Neural progenitor cell (in vitro differentiated cells): ENCODE measurements around the gene TMEM119. TPM values are rescaled to one million over a fixed set of nuclear protein-coding genes. Genes with fewer than 3 reads are reported as not detected.
A peak's percentile ranks its signal among the peaks of the same experiment; 100 is the strongest.

Source experiments
- DNase-seq: peaks from one replicate; pipeline ENCODE4 v3.0.0-alpha.2; 2016; ENCODE audit warnings: low spot score
- H2AFZ ChIP-seq: fragments of 200-600 bp; sonication (generic); replicated peaks from 2 replicates; pipeline ENCODE4 v1.6.1; 2016; ENCODE audit warnings: antibody characterized with exemption
- H3F3A ChIP-seq: fragments of 200-600 bp; sonication (generic); 2 replicates; pipeline ENCODE4 v1.6.1; 2016; ENCODE audit warnings: antibody characterized with exemption, low read depth
- H3K27ac ChIP-seq: fragments of 200-600 bp; sonication (generic); 2 replicates; pipeline ENCODE4 v1.5.1; 2016; ENCODE audit warnings: mild to moderate bottlenecking
- H3K27me3 ChIP-seq: fragments of 200-600 bp; sonication (generic); 2 replicates; pipeline ENCODE4 v1.6.1; 2016; ENCODE audit warnings: mild to moderate bottlenecking, moderate library complexity
- H3K36me3 ChIP-seq: fragments of 200-600 bp; sonication (generic); 2 replicates; pipeline ENCODE4 v1.5.1; 2016
- H3K4me1 ChIP-seq: fragments of 200-600 bp; sonication (generic); 2 replicates; pipeline ENCODE4 v1.6.1; 2016; ENCODE audit warnings: mixed run types
- H3K4me2 ChIP-seq: fragments of 200-600 bp; sonication (generic); 2 replicates; pipeline ENCODE4 v1.6.1; 2016
- H3K4me3 ChIP-seq: fragments of 200-600 bp; sonication (generic); 2 replicates; pipeline ENCODE4 v1.5.1; 2016
- H3K79me2 ChIP-seq: fragments of 200-600 bp; sonication (generic); 2 replicates; pipeline ENCODE4 v1.6.1; 2016; ENCODE audit warnings: low read depth
- H3K9ac ChIP-seq: fragments of 200-600 bp; sonication (generic); 2 replicates; pipeline ENCODE4 v1.6.1; 2016
- H3K9me3 ChIP-seq: fragments of 200-600 bp; sonication (generic); 2 replicates; pipeline ENCODE4 v1.5.1; 2016; ENCODE audit warnings: low read depth
- H4K20me1 ChIP-seq: fragments of 200-600 bp; sonication (generic); 2 replicates; pipeline ENCODE4 v1.6.1; 2016; ENCODE audit warnings: low read depth
- H3K27ac Mint-ChIP-seq: 3 replicates; pipeline ENCODE4 v1.8.0; 2021; ENCODE audit warnings: mixed read lengths
- H3K27me3 Mint-ChIP-seq: 2 replicates; pipeline ENCODE4 v1.8.0; 2022; ENCODE audit warnings: low read depth, mild to moderate bottlenecking, inconsistent platforms, moderate library complexity, mixed read lengths; ENCODE audit not compliant: insufficient read depth
- H3K36me3 Mint-ChIP-seq: 3 replicates; pipeline ENCODE4 v1.8.0; 2021; ENCODE audit warnings: mixed read lengths
- H3K4me1 Mint-ChIP-seq: 3 replicates; pipeline ENCODE4 v1.8.0; 2021; ENCODE audit warnings: mixed read lengths
- H3K4me3 Mint-ChIP-seq: 3 replicates; pipeline ENCODE4 v1.8.0; 2021; ENCODE audit warnings: mild to moderate bottlenecking, moderate library complexity, mixed read lengths
- H3K9me3 Mint-ChIP-seq: 3 replicates; pipeline ENCODE4 v1.8.0; 2020; ENCODE audit warnings: mixed read lengths
- CTCF ChIP-seq: fragments of 200-600 bp; sonication (generic); IDR thresholded peaks from 2 replicates; pipeline ENCODE4 v1.5.1; 2017; ENCODE audit warnings: antibody characterized with exemption, mild to moderate bottlenecking
- EZH2 ChIP-seq: fragments of 200-600 bp; sonication (generic); IDR thresholded peaks from 2 replicates; pipeline ENCODE4 v1.6.1; 2017; ENCODE audit warnings: antibody characterized with exemption, mild to moderate bottlenecking, moderate library complexity
- EZH2phosphoT487 ChIP-seq: fragments of 200-600 bp; sonication (generic); IDR thresholded peaks from 2 replicates; pipeline ENCODE4 v1.6.1; 2017; ENCODE audit warnings: antibody characterized with exemption
- total RNA-seq: library from RNA; depleted of rRNA; stranded (reverse); fragments of >200 nt; gene quantifications from 2 replicates; pipeline ENCODE4 v1.2.3, GENCODE V29; 2015; ENCODE audit warnings: low replicate concordance

TMEM119 gene
- total RNA-seq, 1 donor from 2014 or later = 0.97 TPM

GRCh38 chr12:108612788-108613282, 15.0 kb upstream of the TMEM119 start:
- peaks cover 21% of the 10 kb centered on the region for H3K27me3 Mint-ChIP-seq
- H3K4me3 Mint-ChIP-seq = peak overlapping the region; percentile 24
- no peak overlapping the region for H3K4me3 ChIP-seq
- no peak overlapping the region for H3K27ac ChIP-seq
- no peak overlapping the region for H3K4me2 ChIP-seq
- no peaks in the 10 kb centered on the region for H3K36me3 ChIP-seq
- H3K9ac ChIP-seq = no peak overlapping the region
- no peak for TF ChIP-seq CTCF
- no peak for TF ChIP-seq EZH2
- no peak for TF ChIP-seq EZH2phosphoT487
- no peaks in the 10 kb centered on the region for H3K27me3 ChIP-seq
- DNase-seq = peak; percentile 48
- H3F3A ChIP-seq = no peaks in the 10 kb centered on the region
- H3K27ac Mint-ChIP-seq = peak overlapping the region; percentile 72
- no peaks in the 10 kb centered on the region for H4K20me1 ChIP-seq
- H3K9me3 ChIP-seq = no peaks in the 10 kb centered on the region
- peaks cover 3% of the 10 kb centered on the region for H3K4me1 Mint-ChIP-seq
- H3K36me3 Mint-ChIP-seq = no peaks in the 10 kb centered on the region
- no peaks in the 10 kb centered on the region for H3K4me1 ChIP-seq
- H3K9me3 Mint-ChIP-seq = no peaks in the 10 kb centered on the region
- no peaks in the 10 kb centered on the region for H3K79me2 ChIP-seq
- H2AFZ ChIP-seq = no peak overlapping the region

GRCh38 chr12:108611884-108612415, 14.1 kb upstream of the TMEM119 start:
- Histone ChIP-seq H3K4me2 (no peak overlapping the region), H3K4me1 (no peaks in the 10 kb centered on the region), H2AFZ (no peak overlapping the region), H3K9me3 (no peaks in the 10 kb centered on the region), H3K79me2 (no peaks in the 10 kb centered on the region), H4K20me1 (no peaks in the 10 kb centered on the region), H3K36me3 (no peaks in the 10 kb centered on the region), H3F3A (no peaks in the 10 kb centered on the region), H3K27ac (no peak overlapping the region), H3K4me3 (no peak overlapping the region), H3K9ac (no peak overlapping the region), H3K27me3 (no peaks in the 10 kb centered on the region)
- Mint-ChIP-seq H3K36me3 (no peaks in the 10 kb centered on the region), H3K27me3 (peaks cover 21% of the 10 kb centered on the region), H3K4me1 (peaks cover 7% of the 10 kb centered on the region), H3K4me3 (no peak overlapping the region), H3K9me3 (no peaks in the 10 kb centered on the region), H3K27ac (no peak overlapping the region)
- DNase-seq = peak; percentile 68
- no peak for TF ChIP-seq EZH2
- peak; percentile 58 for TF ChIP-seq CTCF

GRCh38 chr12:108610856-108611605, 13.1 kb upstream of the TMEM119 start:
- no peaks in the 10 kb centered on the region for H3K27me3 ChIP-seq
- H3K27ac Mint-ChIP-seq = no peak overlapping the region
- no peak for DNase-seq
- H3K4me3 Mint-ChIP-seq = no peak overlapping the region
- H3K36me3 Mint-ChIP-seq = no peaks in the 10 kb centered on the region
- no peak overlapping the region for H3K27ac ChIP-seq
- no peak overlapping the region for H3K9ac ChIP-seq
- no peak overlapping the region for H3K4me3 ChIP-seq
- TF ChIP-seq EZH2 = no peak
- TF ChIP-seq CTCF = no peak
- no peak for TF ChIP-seq EZH2phosphoT487
- no peaks in the 10 kb centered on the region for H3K36me3 ChIP-seq
- no peaks in the 10 kb centered on the region for H3K4me1 ChIP-seq
- peaks cover 20% of the 10 kb centered on the region for H3K27me3 Mint-ChIP-seq
- H3K79me2 ChIP-seq = no peaks in the 10 kb centered on the region
- H3K4me1 Mint-ChIP-seq = peaks cover 7% of the 10 kb centered on the region
- H3K9me3 Mint-ChIP-seq = no peaks in the 10 kb centered on the region
- no peak overlapping the region for H2AFZ ChIP-seq
- no peaks in the 10 kb centered on the region for H4K20me1 ChIP-seq
- H3K9me3 ChIP-seq = no peaks in the 10 kb centered on the region
- no peak overlapping the region for H3K4me2 ChIP-seq
- H3F3A ChIP-seq = peaks cover under 1% of the 10 kb centered on the region
